ENCODE measurements around the gene BSPH1.
A peak's percentile ranks its signal among the peaks of the same experiment; 100 is the strongest.
"Not testable (repeated sequence)": the region's sequence is repeated elsewhere in the genome, so short reads cannot be mapped to it uniquely, and the experiment has no call there.

BSPH1 gene

DNA sequence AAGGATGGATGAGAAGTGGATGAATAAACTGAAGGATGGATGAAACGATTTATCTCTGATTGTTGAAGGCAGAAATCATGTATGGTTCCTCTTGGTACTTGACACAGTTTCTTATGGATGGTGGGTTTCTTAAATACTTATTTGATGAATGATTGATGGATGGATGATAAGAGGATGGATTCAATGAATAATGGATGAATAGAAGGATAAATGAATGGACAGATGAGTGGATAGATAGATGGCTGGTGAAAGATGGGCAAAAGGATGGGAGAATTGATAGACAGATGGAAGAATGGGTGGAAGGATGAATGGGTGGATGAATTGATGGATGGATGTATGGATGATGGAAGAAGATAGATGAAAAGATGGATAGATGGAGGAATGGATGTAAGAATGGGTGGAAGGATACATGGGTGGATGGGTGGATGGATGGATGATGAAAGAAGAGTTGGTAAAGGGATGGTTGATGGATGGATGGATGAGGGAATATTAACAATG lies 4.3 kb upstream of the BSPH1 start:
- H3K4me3 Mint-ChIP-seq, result no peak overlapping the region
- H3K27ac Mint-ChIP-seq, result no peak overlapping the region
- no peaks in the 10 kb centered on the region for H3K27me3 Mint-ChIP-seq (ENCODE audit: low read depth)
- no peaks in the 10 kb centered on the region for H3K9me3 Mint-ChIP-seq
- no peak for DNase-seq (ENCODE audit: low spot score)
- no peaks in the 10 kb centered on the region for H3K4me1 Mint-ChIP-seq (ENCODE audit: low read depth)
- no peaks in the 10 kb centered on the region for H3K36me3 Mint-ChIP-seq (ENCODE audit: low read depth)

DNA sequence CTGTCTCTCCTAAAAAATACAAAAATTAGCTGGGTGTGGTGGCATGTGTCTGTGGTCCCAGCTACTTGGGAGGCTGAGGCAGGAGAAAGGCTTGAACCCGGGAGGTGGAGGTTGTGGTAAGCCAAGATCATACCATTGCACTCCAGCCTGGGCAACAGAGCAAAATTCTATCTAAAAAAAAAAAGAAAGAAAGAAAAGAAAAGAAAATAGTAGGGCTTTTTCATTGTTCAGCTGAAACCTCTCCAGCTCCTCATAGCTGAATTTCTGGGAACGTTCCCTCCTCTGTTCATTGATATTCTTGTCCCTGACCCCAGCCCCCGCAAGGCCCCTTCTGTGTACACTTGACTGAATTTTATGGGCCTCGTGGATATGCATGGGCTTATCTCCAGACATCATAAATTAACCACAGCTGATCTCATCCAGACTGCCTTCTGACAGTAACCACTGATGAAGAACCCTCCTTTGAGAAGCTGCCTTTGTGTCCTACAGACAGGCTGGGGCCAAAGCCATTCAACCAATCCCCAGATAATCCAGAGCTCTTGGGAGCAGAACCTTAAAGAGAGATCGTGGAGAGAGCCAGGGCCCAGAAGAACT lies 2.3 kb upstream of the BSPH1 start, which contains the start of gene ELSPBP1:
TSS of gene ELSPBP1 (plus strand) at position 424 of the 594 bp plus-strand sequence. CDS start 14,036 bp downstream, outside the sequence.
- Mint-ChIP-seq H3K9me3 (no peaks in the 10 kb centered on the region), H3K4me1 (ENCODE audit: low read depth) (no peaks in the 10 kb centered on the region), H3K36me3 (ENCODE audit: low read depth) (no peaks in the 10 kb centered on the region), H3K27me3 (ENCODE audit: low read depth) (no peaks in the 10 kb centered on the region), H3K4me3 (no peak within 1 kb of the TSS), H3K27ac (no peak within 1 kb of the TSS)
- DNase-seq (ENCODE audit: low spot score), result no peak

DNA sequence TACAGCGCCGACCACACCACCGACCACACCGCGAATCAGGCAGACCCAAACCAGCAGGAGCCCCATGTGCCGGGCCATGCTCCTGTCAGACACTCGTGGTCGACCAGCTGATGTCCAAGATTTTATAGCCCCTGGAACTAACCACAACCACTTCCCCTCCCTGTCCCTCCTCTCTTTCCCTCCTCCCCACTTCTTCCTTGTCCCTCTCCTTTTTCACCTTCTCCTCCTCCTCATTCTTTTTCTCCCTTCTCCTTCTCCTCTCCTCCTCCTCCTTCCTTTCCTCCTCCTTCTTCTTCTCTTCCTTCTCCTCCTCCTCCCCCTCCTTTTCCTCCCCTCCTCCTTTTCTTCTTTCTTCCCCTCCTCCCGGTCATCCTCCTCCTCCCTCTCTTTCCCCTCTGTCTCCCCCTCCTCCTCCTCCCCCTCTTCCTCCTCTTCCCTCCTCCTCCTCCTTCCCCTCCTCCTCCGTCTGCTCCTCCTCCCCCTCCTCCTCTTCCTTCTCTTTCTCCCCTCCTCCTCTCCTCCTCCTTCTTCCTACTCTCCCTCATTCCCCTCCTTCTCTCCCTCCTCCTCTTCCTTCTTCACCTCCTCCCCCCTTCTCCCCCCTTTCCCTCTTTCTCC lies 670 bp downstream of the BSPH1 start:
- H3K36me3 Mint-ChIP-seq (ENCODE audit: low read depth), result no peaks in the 10 kb centered on the region
- H3K4me3 Mint-ChIP-seq, result no peak overlapping the region
- H3K9me3 Mint-ChIP-seq, result no peaks in the 10 kb centered on the region
- DNase-seq (ENCODE audit: low spot score), result no peak
- H3K27me3 Mint-ChIP-seq (ENCODE audit: low read depth), result no peaks in the 10 kb centered on the region
- H3K27ac Mint-ChIP-seq, result no peak overlapping the region
- no peaks in the 10 kb centered on the region for H3K4me1 Mint-ChIP-seq (ENCODE audit: low read depth)

DNA sequence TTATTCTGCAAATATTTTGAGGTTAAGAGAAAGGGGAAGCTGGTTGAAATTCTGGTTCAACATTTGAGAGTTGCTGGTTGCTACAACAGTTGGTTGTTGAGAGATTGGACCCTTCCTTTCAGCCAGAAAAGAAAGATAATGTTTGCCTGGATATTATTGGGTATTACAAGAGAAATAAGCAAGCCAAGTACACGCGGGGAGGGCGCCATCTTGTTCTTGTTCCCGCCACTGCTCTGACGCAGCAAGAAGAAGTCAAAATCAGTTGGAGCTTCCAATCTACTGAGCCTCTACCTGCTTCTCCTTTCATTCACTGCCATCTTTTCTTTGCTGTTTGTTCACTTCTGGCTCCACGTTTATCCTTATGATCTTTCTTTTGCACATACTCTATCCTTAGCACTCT lies 18.4 kb downstream of the BSPH1 start:
- H3K36me3 Mint-ChIP-seq (ENCODE audit: low read depth), result no peaks in the 10 kb centered on the region
- no peaks in the 10 kb centered on the region for H3K9me3 Mint-ChIP-seq
- H3K27me3 Mint-ChIP-seq (ENCODE audit: low read depth), result peaks cover 8% of the 10 kb centered on the region
- no peaks in the 10 kb centered on the region for H3K4me1 Mint-ChIP-seq (ENCODE audit: low read depth)
- DNase-seq (ENCODE audit: low spot score), result no peak
- H3K27ac Mint-ChIP-seq, result no peak overlapping the region
- H3K4me3 Mint-ChIP-seq, result no peak overlapping the region

DNA sequence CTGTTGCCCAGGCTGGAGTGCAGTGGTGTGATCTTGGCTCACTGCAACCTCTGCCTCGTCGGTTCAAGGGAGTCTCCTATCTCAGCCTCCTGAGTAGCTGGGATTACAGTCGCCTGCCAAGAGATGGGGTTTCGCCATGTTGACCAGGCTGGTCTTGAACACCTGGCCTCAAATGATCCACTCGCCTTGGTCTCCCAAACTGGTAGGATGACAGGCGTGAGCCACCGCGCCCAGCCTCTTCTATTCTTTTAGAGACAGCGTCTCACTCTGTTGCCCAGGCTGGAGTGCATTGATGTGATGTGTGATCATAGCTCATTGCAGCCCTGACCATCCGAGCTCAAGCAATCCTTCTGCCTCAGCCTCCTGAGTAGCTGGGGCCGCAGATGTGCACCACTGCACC lies 36.0 kb downstream of the BSPH1 start:
- not testable (repeated sequence) for H3K4me3 Mint-ChIP-seq; H3K4me1 Mint-ChIP-seq (ENCODE audit: low read depth); H3K9me3 Mint-ChIP-seq; H3K27ac Mint-ChIP-seq; H3K27me3 Mint-ChIP-seq (ENCODE audit: low read depth); H3K36me3 Mint-ChIP-seq (ENCODE audit: low read depth); DNase-seq (ENCODE audit: low spot score)

DNA sequence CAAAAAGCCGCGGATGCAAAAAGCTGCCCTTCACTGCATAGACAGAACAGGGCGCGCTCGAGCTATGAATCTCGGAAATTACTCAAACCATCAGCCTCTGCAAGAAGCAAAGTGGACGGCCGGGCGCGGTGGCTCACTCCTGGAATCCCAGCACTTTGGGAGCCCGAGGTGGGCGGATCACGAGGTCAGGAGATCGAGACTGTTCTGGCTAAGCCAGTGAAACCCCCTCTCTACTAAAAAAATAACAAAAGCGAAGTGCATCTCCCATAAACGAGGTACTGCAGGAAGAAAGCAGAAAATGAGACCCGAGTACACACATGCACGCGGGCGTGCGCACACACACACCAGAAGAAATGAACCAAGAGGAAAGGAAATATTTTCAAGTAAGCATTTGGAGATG lies 39.8 kb downstream of the BSPH1 start:
- not testable (repeated sequence) for H3K4me1 Mint-ChIP-seq (ENCODE audit: low read depth); H3K27me3 Mint-ChIP-seq (ENCODE audit: low read depth); H3K4me3 Mint-ChIP-seq; H3K9me3 Mint-ChIP-seq; DNase-seq (ENCODE audit: low spot score); H3K27ac Mint-ChIP-seq; H3K36me3 Mint-ChIP-seq (ENCODE audit: low read depth)

DNA sequence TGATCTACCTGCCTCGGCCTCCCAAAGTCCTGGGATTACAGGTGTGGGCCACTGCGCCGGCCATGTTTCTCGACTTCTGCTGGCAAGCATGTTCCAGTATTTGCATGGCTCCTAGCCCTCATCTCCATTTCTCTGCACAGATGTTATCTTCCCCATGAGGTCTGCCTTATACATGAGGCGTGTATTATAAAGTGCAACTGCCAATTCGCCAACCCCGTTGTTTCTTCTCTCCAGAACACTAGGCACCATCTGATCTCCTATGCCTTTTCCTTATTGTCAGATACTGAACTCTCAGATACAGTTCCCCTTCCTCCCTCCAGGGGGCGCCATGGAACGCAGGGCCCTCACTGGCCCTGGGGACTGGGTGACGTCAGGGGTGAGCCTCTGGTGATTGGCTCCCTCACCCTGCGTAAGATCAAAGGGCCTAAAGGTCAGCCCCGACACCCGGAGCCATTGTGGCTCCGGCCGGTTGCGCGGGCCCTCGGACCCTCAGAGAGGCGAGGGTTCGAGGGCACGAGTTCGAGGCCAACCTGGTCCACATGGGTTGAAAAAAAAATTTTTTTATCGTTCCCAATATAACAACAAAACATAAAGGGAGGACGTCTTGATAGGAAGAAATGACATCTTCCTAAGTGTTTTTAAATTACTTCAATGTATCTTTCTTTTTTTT lies 42.0 kb downstream of the BSPH1 start:
- H3K27ac Mint-ChIP-seq; H3K9me3 Mint-ChIP-seq; H3K4me1 Mint-ChIP-seq (ENCODE audit: low read depth); H3K27me3 Mint-ChIP-seq (ENCODE audit: low read depth); H3K36me3 Mint-ChIP-seq (ENCODE audit: low read depth); H3K4me3 Mint-ChIP-seq: not testable (repeated sequence)
- peak; percentile 40 for DNase-seq (ENCODE audit: low spot score)

DNA sequence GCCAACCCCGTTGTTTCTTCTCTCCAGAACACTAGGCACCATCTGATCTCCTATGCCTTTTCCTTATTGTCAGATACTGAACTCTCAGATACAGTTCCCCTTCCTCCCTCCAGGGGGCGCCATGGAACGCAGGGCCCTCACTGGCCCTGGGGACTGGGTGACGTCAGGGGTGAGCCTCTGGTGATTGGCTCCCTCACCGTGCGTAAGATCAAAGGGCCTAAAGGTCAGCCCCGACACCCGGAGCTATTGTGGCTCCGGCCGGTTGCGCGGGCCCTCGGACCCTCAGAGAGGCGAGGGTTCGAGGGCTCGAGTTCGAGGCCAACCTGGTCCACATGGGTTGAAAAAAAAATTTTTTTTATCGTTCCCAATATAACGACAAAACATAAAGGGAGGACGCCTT lies 63.4 kb downstream of the BSPH1 start:
- not testable (repeated sequence) for H3K4me3 Mint-ChIP-seq; H3K36me3 Mint-ChIP-seq (ENCODE audit: low read depth); DNase-seq (ENCODE audit: low spot score); H3K27ac Mint-ChIP-seq; H3K9me3 Mint-ChIP-seq; H3K27me3 Mint-ChIP-seq (ENCODE audit: low read depth); H3K4me1 Mint-ChIP-seq (ENCODE audit: low read depth)

DNA sequence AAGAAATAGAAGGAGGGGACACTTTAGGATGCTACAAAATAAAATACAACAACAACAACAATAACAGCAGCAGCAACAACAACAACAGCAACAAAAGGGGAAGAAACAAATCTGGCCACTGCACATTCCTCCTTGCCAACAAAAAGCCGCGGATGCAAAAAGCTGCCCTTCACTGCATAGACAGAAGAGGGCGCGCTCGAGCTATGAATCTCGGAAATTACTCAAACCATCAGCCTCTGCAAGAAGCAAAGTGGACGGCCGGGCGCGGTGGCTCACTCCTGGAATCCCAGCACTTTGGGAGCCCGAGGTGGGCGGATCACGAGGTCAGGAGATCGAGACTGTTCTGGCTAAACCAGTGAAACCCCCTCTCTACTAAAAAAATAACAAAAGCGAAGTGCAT lies 71.9 kb downstream of the BSPH1 start:
- DNase-seq (ENCODE audit: low spot score), result peak; percentile 96
- H3K4me1 Mint-ChIP-seq (ENCODE audit: low read depth); H3K27me3 Mint-ChIP-seq (ENCODE audit: low read depth); H3K4me3 Mint-ChIP-seq; H3K27ac Mint-ChIP-seq; H3K9me3 Mint-ChIP-seq; H3K36me3 Mint-ChIP-seq (ENCODE audit: low read depth): not testable (repeated sequence)

Measured in T-helper 2 cell treated with Interferon-gamma antibody and Interleukin-4, amounts not matched to agents 5 μg/mL and 100 μg/mL, for 36 hours (primary cell).